IMR-90 (cell line): ENCODE measurements around the gene ENO2. TPM values are rescaled to one million over a fixed set of nuclear protein-coding genes. Genes with fewer than 3 reads are reported as not detected.

Experiments
- ATAC-seq: fragments of 200-7000 bp; cut with Tn5 transposase; 2 replicates; pipeline ENCODE4 v1.9.1; 2020; ENCODE audit warnings: low read depth, mild to moderate bottlenecking, moderate library complexity
- BruUV-seq: library from RNA; stranded (reverse); fragments of 400-500 nt; replicated peaks from 2 replicates; lab custom pipeline; 2021; lab: Mats Ljungman, UMichigan
- CTCF ChIA-PET: fragments of 300-600 bp; formaldehyde crosslinking; extraction: SDS; loops from one replicate; lab custom pipeline; 2021; ENCODE audit warnings: antibody characterized with exemption; lab: Yijun Ruan, JAX
- POLR2A ChIA-PET: fragments of 300-600 bp; sonication (Branson Sonifier 250); formaldehyde crosslinking; loops from one replicate; lab custom pipeline; 2022; ENCODE audit warnings: antibody characterized with exemption; ENCODE audit not compliant: unreplicated experiment; lab: Charles Lee
- DNase-seq: peaks from one replicate; pipeline ENCODE4 v3.0.0; 2013
- H2AFZ ChIP-seq: replicated peaks from 2 replicates; pipeline ENCODE3; 2013; ENCODE audit warnings: low read length, mild to moderate bottlenecking; ENCODE audit not compliant: poor library complexity
- H2AK5ac ChIP-seq: 2 replicates; pipeline ENCODE4 v1.6.1; 2013; ENCODE audit warnings: low read depth, low read length, inconsistent platforms
- H2AK9ac ChIP-seq: replicated peaks from 2 replicates; pipeline ENCODE3; 2013; ENCODE audit warnings: mild to moderate bottlenecking, low read depth, low read length, moderate library complexity; ENCODE audit not compliant: poor library complexity
- H2BK120ac ChIP-seq: 2 replicates; pipeline ENCODE4 v1.6.1; 2013; ENCODE audit warnings: low read depth, low read length, inconsistent platforms
- H2BK15ac ChIP-seq: 3 replicates; pipeline ENCODE4 v1.6.1; 2013; ENCODE audit warnings: low read depth, low read length, inconsistent platforms
- H2BK20ac ChIP-seq: 2 replicates; pipeline ENCODE4 v1.6.1; 2013; ENCODE audit warnings: low read depth, mild to moderate bottlenecking, inconsistent platforms, low read length, moderate library complexity
- H2BK5ac ChIP-seq: 2 replicates; pipeline ENCODE4 v1.6.1; 2013; ENCODE audit warnings: mild to moderate bottlenecking, low read depth, low read length, inconsistent platforms; ENCODE audit not compliant: poor library complexity, severe bottlenecking
- H3K14ac ChIP-seq: replicated peaks from 2 replicates; pipeline ENCODE4 v1.6.1; 2013; ENCODE audit warnings: low read depth, low read length, inconsistent platforms
- H3K18ac ChIP-seq: 2 replicates; pipeline ENCODE4 v1.6.1; 2013; ENCODE audit warnings: low read depth, low read length, control low read depth
- H3K23ac ChIP-seq: 2 replicates; pipeline ENCODE4 v1.6.1; 2013; ENCODE audit warnings: low read depth, low read length, inconsistent platforms
- H3K27ac ChIP-seq: 2 replicates; pipeline ENCODE4 v1.5.1; 2013; ENCODE audit warnings: mild to moderate bottlenecking, control low read depth, low read length; ENCODE audit not compliant: insufficient read depth
- H3K27me3 ChIP-seq: 2 replicates; pipeline ENCODE4 v1.6.1; 2013; ENCODE audit warnings: low read length; ENCODE audit not compliant: control insufficient read depth, insufficient read depth
- H3K36me3 ChIP-seq: 2 replicates; pipeline ENCODE4 v1.6.1; 2013; ENCODE audit warnings: low read length, mixed read lengths; ENCODE audit not compliant: control insufficient read depth, insufficient read depth
- H3K4ac ChIP-seq: 2 replicates; pipeline ENCODE4 v1.6.1; 2013; ENCODE audit warnings: low read depth, low read length, inconsistent platforms
- H3K4me1 ChIP-seq: 2 replicates; pipeline ENCODE4 v1.6.1; 2013; ENCODE audit warnings: low read length, mixed read lengths; ENCODE audit not compliant: control insufficient read depth, insufficient read depth
- H3K4me2 ChIP-seq: 2 replicates; pipeline ENCODE4 v1.6.1; 2013; ENCODE audit warnings: low read depth, mild to moderate bottlenecking, control low read depth, low read length, moderate library complexity
- H3K4me3 ChIP-seq: 2 replicates; pipeline ENCODE4 v1.5.1; 2013; ENCODE audit warnings: low read depth, mild to moderate bottlenecking, control low read depth, low read length, moderate library complexity; ENCODE audit not compliant: insufficient read depth
- H3K56ac ChIP-seq: 2 replicates; pipeline ENCODE4 v1.6.1; 2013; ENCODE audit warnings: low read length, inconsistent platforms; ENCODE audit not compliant: insufficient read depth; ENCODE audit errors: extremely low read depth
- H3K79me1 ChIP-seq, 2 experiments: 2 replicates each; pipeline ENCODE4 v1.6.1; 2013; ENCODE audit warnings: low read length in 2 of 2, inconsistent platforms in 1 of 2, low read depth in 1 of 2
- H3K9ac ChIP-seq: 2 replicates; pipeline ENCODE4 v1.6.1; 2013; ENCODE audit warnings: low read depth, low read length, control low read depth
- H3K9me1 ChIP-seq: 2 replicates; pipeline ENCODE4 v1.6.1; 2013; ENCODE audit warnings: low read length, inconsistent platforms; ENCODE audit not compliant: insufficient read depth
- H3K9me3 ChIP-seq: 2 replicates; pipeline ENCODE4 v1.6.1; 2013; ENCODE audit warnings: low read length; ENCODE audit not compliant: control insufficient read depth, insufficient read depth
- H4K20me1 ChIP-seq: 2 replicates; pipeline ENCODE4 v1.6.1; 2013; ENCODE audit warnings: low read length, inconsistent platforms; ENCODE audit not compliant: insufficient read depth
- H4K5ac ChIP-seq: 2 replicates; pipeline ENCODE4 v1.6.1; 2013; ENCODE audit warnings: mild to moderate bottlenecking, low read depth, low read length, control low read depth
- H4K8ac ChIP-seq, 2 experiments: 2 replicates each; pipeline ENCODE4 v1.6.1; 2013; ENCODE audit warnings: low read depth in 2 of 2, low read length in 2 of 2, control low read depth in 1 of 2, inconsistent platforms in 1 of 2
- H4K91ac ChIP-seq: 2 replicates; pipeline ENCODE4 v1.6.1; 2013; ENCODE audit warnings: low read depth, low read length, inconsistent platforms; ENCODE audit not compliant: insufficient read depth
- BHLHE40 ChIP-seq: fragments of 150-350 bp; IDR thresholded peaks from 2 replicates; pipeline ENCODE4 v1.6.1; 2016; ENCODE audit warnings: mild to moderate bottlenecking, low read depth, low read length
- CHD1 ChIP-seq: IDR thresholded peaks from 2 replicates; pipeline ENCODE4 v1.6.1; 2012; ENCODE audit warnings: low read depth, low read length, improper control_type of control experiment
- FOS ChIP-seq: fragments of 150-350 bp; IDR thresholded peaks from 2 replicates; pipeline ENCODE4 v1.6.1; 2016; ENCODE audit warnings: low read depth, low read length
- MAZ ChIP-seq: IDR thresholded peaks from 2 replicates; pipeline ENCODE4 v1.6.1; 2012; ENCODE audit warnings: low read depth, mild to moderate bottlenecking, low read length, improper control_type of control experiment, moderate library complexity, borderline replicate concordance
- POLR2A ChIP-seq: IDR thresholded peaks from 2 replicates; pipeline ENCODE4 v1.6.1; 2012; ENCODE audit warnings: mild to moderate bottlenecking, low read depth, low read length
- RAD21 ChIP-seq: IDR thresholded peaks from 2 replicates; pipeline ENCODE4 v1.6.1; 2012; ENCODE audit warnings: low read length, improper control_type of control experiment
- RCOR1 ChIP-seq: IDR thresholded peaks from 2 replicates; pipeline ENCODE4 v1.6.1; 2012; ENCODE audit warnings: mild to moderate bottlenecking, low read length, improper control_type of control experiment; ENCODE audit not compliant: insufficient replicate concordance
- RFX5 ChIP-seq: IDR thresholded peaks from 2 replicates; pipeline ENCODE4 v1.8.0; 2012; ENCODE audit warnings: low read depth, mild to moderate bottlenecking, low read length, moderate library complexity
- SMC3 ChIP-seq: fragments of 150-350 bp; IDR thresholded peaks from 2 replicates; pipeline ENCODE4 v1.6.1; 2016; ENCODE audit warnings: low read depth, mild to moderate bottlenecking, antibody characterized with exemption, low read length, moderate library complexity
- WGBS, 2 experiments: methylation state at CpG; one replicate each; pipeline versions ENCODE4 v1.1.5 to v1.1.7; 2013; ENCODE audit warnings: missing lambda C conversion rate in 2 of 2; ENCODE audit not compliant: insufficient read length in 1 of 2; ENCODE audit errors: extremely low coverage in 2 of 2; 5-methylcytosine and 5-hydroxymethylcytosine counted together
- dilution Hi-C: fragments of 300-500 bp; cut with HindIII; formaldehyde crosslinking; loops from one replicate; pipeline ENCODE4 v1.14.3; 2018; ENCODE audit warnings: low sequenced_read_pairs; ENCODE audit not compliant: unreplicated experiment
- in situ Hi-C: fragments of 300-500 bp; cut with MboI; formaldehyde crosslinking; loops from 3 replicates; pipeline ENCODE4 v1.14.3; 2019; ENCODE audit warnings: low sequenced_read_pairs, inconsistent platforms, mixed read lengths
- intact Hi-C: fragments of 100-400 bp; cut with micrococcal nuclease; formaldehyde crosslinking; loops from 2 replicates; pipeline ENCODE4 v1.10.0; 2022
- polyA plus RNA-seq, 3 experiments: library from polyadenylated mRNA; depleted of rRNA; stranded (reverse); fragments of >200 nt; gene quantifications; 2 replicates each; pipeline ENCODE4 v1.2.3, GENCODE V29; 2012; ENCODE audit warnings: low replicate concordance in 1 of 3
- total RNA-seq: library from RNA; depleted of rRNA; stranded (reverse); fragments of >200 nt; gene quantifications from 2 replicates; pipeline ENCODE4 v1.2.3, GENCODE V29; 2012
- TF ChIP-seq, protein P1 (sequence below): fragments of 150-350 bp; IDR thresholded peaks from 2 replicates; pipeline ENCODE4 v1.6.1; 2017; ENCODE audit warnings: mild to moderate bottlenecking, antibody characterized with exemption, low read length, low read depth
- TF ChIP-seq, protein P2 (sequence below): fragments of 150-350 bp; IDR thresholded peaks from 2 replicates; pipeline ENCODE4 v1.6.1; 2016; ENCODE audit warnings: low read depth, mild to moderate bottlenecking, low read length, moderate library complexity, borderline replicate concordance

ENO2 gene
- total and polyA plus RNA-seq, 2 of the 4 experiments (the other 2 are of a cell fraction): 28.3 to 92.8 TPM

DNA sequence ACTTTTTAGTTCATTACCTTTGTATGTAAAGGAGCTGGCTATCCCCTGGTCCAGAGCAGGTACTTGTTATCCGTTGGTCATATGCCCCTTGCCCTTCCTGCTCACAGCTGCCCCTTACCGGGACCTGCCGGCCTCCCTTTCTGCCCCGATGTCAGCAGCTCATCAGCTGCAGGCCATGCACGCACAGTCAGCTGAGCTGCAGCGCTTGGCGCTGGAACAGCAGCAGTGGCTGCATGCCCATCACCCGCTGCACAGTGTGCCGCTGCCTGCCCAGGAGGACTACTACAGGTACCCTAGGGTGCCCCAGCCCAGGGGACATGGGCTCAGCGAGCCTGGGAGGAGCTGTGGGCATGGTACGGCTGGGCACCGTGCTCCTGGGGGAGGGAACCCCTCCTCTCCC lies 26.9 kb downstream of the ENO2 start:
- Histone ChIP-seq H3K4me1 (peaks cover 5% of the 10 kb centered on the region; the same call in 1 of the 2 replicates), H3K9me1 (0 out of 2 replicates have a peak, but pooled peaks cover 2% of the 10 kb centered on the region), H2BK120ac (no peak overlapping the region), H2AK5ac (no peak overlapping the region), H3K79me1 (peaks cover 17 to 54% of the 10 kb centered on the region in 2 experiments), H4K91ac (no peak overlapping the region), H3K4ac (no peak overlapping the region), H3K4me3 (no peak overlapping the region), H3K56ac (no peak overlapping the region), H2BK20ac (no peak overlapping the region), H4K5ac (no peak overlapping the region), H2AK9ac (no peak overlapping the region), H4K8ac (no peak overlapping the region), H3K9ac (no peak overlapping the region), H3K27ac (no peak overlapping the region), H3K18ac (no peak overlapping the region), H2AFZ (no peak overlapping the region), H3K36me3 (peaks cover 44% of the 10 kb centered on the region), H3K14ac (no peak overlapping the region), H3K23ac (no peak overlapping the region), H4K20me1 (no peaks in the 10 kb centered on the region; the same call in 1 of the 2 replicates), H3K9me3 (no peaks in the 10 kb centered on the region), H2BK5ac (no peak overlapping the region), H3K4me2 (no peak overlapping the region), H2BK15ac (no peak overlapping the region), H3K27me3 (no peaks in the 10 kb centered on the region)
- whole genome bisulfite sequencing, 2 experiments: 84% methylated on average over 4 of the region's 12 CpGs; no CpG with 5 or more reads in 1 of the 2 experiments
- dilution Hi-C loops (no loop called here), intact Hi-C loops (no loop called here), in situ Hi-C loops (loop anchor here (10.0 kb wide), 1 partner anchor 174 kb away; no protein-coding TSS in a partner anchor)
- ChIA-PET CTCF (no interaction called here), POLR2A (no interaction called here)
- no TSS peak for BruUV-seq
- TF ChIP-seq, protein P1, sequence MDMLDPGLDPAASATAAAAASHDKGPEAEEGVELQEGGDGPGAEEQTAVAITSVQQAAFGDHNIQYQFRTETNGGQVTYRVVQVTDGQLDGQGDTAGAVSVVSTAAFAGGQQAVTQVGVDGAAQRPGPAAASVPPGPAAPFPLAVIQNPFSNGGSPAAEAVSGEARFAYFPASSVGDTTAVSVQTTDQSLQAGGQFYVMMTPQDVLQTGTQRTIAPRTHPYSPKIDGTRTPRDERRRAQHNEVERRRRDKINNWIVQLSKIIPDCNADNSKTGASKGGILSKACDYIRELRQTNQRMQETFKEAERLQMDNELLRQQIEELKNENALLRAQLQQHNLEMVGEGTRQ: no peak
- TF ChIP-seq POLR2A (no peak), FOS (no peak), SMC3 (no peak), RFX5 (no peak), RAD21 (no peak), BHLHE40 (no peak), CHD1 (no peak), MAZ (no peak), RCOR1 (no peak)
- TF ChIP-seq, protein P2, sequence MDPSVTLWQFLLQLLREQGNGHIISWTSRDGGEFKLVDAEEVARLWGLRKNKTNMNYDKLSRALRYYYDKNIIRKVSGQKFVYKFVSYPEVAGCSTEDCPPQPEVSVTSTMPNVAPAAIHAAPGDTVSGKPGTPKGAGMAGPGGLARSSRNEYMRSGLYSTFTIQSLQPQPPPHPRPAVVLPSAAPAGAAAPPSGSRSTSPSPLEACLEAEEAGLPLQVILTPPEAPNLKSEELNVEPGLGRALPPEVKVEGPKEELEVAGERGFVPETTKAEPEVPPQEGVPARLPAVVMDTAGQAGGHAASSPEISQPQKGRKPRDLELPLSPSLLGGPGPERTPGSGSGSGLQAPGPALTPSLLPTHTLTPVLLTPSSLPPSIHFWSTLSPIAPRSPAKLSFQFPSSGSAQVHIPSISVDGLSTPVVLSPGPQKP: no peak
- ATAC-seq: no peak
- DNase-seq: no peak
